ENCODE measurements around the gene MRPL17.

The MRPL17 gene

DNA sequence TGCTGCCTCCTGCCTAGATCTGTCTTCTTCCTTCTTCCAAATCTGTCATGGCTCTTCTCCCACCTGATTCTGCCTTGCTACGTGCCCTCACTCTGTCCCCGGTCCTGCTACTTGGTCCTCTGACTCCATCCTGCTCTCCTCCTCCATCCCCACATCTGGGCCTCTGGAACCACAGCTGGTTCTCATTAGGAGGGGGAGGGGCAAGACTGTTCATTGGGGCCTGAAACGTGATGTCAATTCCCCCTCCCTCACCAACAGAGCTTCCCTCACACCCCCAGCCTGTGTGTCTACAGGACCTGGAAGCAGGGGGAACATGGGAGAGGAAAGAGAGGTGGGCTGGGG is 36.6 kb downstream of the MRPL17 start:
- peak overlapping the region; percentile 53 for H3K27ac ChIP-seq
- peaks cover 11 to 13% of the 10 kb centered on the region in 2 experiments for H3K4me1 ChIP-seq (ENCODE audit: control insufficient read depth in 1 of 2, insufficient read depth in 1 of 2, low read depth in 1 of 2, low read length in 1 of 2)
- peaks cover 13% of the 10 kb centered on the region for H3K27me3 ChIP-seq
- TF ChIP-seq, protein P1, sequence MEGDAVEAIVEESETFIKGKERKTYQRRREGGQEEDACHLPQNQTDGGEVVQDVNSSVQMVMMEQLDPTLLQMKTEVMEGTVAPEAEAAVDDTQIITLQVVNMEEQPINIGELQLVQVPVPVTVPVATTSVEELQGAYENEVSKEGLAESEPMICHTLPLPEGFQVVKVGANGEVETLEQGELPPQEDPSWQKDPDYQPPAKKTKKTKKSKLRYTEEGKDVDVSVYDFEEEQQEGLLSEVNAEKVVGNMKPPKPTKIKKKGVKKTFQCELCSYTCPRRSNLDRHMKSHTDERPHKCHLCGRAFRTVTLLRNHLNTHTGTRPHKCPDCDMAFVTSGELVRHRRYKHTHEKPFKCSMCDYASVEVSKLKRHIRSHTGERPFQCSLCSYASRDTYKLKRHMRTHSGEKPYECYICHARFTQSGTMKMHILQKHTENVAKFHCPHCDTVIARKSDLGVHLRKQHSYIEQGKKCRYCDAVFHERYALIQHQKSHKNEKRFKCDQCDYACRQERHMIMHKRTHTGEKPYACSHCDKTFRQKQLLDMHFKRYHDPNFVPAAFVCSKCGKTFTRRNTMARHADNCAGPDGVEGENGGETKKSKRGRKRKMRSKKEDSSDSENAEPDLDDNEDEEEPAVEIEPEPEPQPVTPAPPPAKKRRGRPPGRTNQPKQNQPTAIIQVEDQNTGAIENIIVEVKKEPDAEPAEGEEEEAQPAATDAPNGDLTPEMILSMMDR (IDR thresholded peaks at IDR 0.05): no peak
- no peaks in the 10 kb centered on the region for H3K36me3 ChIP-seq
- H3K4me3 ChIP-seq (ENCODE audit: low read depth in 1 of 2, low read length in 1 of 2): peak overlapping the region; percentile 2 to 38
- H3K9me3 ChIP-seq: no peaks in the 10 kb centered on the region

GRCh38 chr11:6646071-6646470 is 37.1 kb downstream of the MRPL17 start:
- H3K27me3 ChIP-seq: peaks cover 9% of the 10 kb centered on the region
- H3K27ac ChIP-seq: no peak overlapping the region
- H3K36me3 ChIP-seq: no peaks in the 10 kb centered on the region
- H3K4me3 ChIP-seq (ENCODE audit: low read depth in 1 of 2, low read length in 1 of 2): no peak overlapping the region
- TF ChIP-seq, protein P1 (IDR thresholded peaks at IDR 0.05): no peak
- H3K4me1 ChIP-seq (ENCODE audit: control insufficient read depth in 1 of 2, insufficient read depth in 1 of 2, low read depth in 1 of 2, low read length in 1 of 2): peaks cover 11 to 13% of the 10 kb centered on the region in 2 experiments
- no peaks in the 10 kb centered on the region for H3K9me3 ChIP-seq

GRCh38 chr11:6642957-6643356 is 40.2 kb downstream of the MRPL17 start:
- Histone ChIP-seq H3K4me3 (ENCODE audit: low read depth in 1 of 2, low read length in 1 of 2) (no peak overlapping the region), H3K27ac (no peak overlapping the region), H3K4me1 (ENCODE audit: control insufficient read depth in 1 of 2, insufficient read depth in 1 of 2, low read depth in 1 of 2, low read length in 1 of 2) (peaks cover 11 to 13% of the 10 kb centered on the region in 2 experiments), H3K36me3 (no peaks in the 10 kb centered on the region), H3K27me3 (no peaks in the 10 kb centered on the region), H3K9me3 (no peaks in the 10 kb centered on the region)
- TF ChIP-seq, protein P1 (IDR thresholded peaks at IDR 0.05): no peak

DNA sequence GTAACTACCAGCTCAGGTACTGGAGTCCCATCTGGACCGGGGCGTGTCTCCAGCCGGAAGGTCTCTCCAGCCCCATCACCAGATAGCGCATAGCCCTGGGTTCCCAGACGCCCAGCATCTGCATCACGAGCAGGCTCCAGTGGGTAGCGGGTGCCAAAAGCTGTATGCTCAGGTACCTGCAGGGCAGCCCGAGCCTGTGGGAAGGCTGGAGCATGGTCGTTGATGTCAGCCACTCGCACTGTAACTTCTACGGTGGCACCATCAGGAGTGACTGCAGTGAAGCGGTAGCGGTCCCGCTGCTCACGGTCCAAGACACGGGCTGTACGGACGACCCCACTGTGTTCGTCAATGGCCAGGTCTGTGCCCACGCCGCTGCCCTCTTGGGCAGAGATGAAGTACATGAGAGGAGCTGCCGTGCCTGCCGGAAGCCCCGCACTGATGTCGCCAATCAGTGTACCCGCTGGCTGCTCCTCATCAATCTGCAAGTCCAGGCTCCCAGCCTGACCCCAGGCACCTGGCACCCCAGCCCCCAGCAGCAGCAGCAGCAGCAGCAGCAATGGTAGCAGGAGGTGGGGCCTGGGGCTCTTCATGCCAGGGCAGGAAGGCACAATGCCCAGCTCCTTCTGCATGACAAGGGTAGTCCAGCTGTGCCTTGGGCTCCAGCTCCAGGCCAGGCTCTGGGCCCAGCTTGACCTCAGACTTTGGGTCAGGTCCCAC is 42.0 kb downstream of the MRPL17 start:
- Histone ChIP-seq H3K36me3 (no peaks in the 10 kb centered on the region), H3K9me3 (no peaks in the 10 kb centered on the region), H3K27ac (no peak overlapping the region), H3K27me3 (no peaks in the 10 kb centered on the region), H3K4me1 (ENCODE audit: control insufficient read depth in 1 of 2, insufficient read depth in 1 of 2, low read depth in 1 of 2, low read length in 1 of 2) (peaks cover 2% of the 10 kb centered on the region in 2 experiments), H3K4me3 (ENCODE audit: low read depth in 1 of 2, low read length in 1 of 2) (no peak overlapping the region)
- TF ChIP-seq, protein P1 (IDR thresholded peaks at IDR 0.05): no peak

- Histone ChIP-seq H3K4me1 (ENCODE audit: control insufficient read depth in 1 of 2, insufficient read depth in 1 of 2, low read depth in 1 of 2, low read length in 1 of 2) (peaks cover 10 to 11% of the 10 kb centered on the region in 2 experiments), H3K4me3 (ENCODE audit: low read depth in 1 of 2, low read length in 1 of 2) (no peak overlapping the region), H3K27ac (no peak overlapping the region), H3K36me3 (no peaks in the 10 kb centered on the region), H3K9me3 (no peaks in the 10 kb centered on the region), H3K27me3 (no peaks in the 10 kb centered on the region)
- TF ChIP-seq, protein P1 (IDR thresholded peaks at IDR 0.05): no peak
These were observed 42.8 kb downstream of the MRPL17 start for GRCh38 chr11:6640036-6640984.

All from neutrophil (primary cell).